Caco-2 (cell line): ENCODE data around the gene GTF3C1. TPM values are rescaled to one million over a fixed set of nuclear protein-coding genes. Genes with fewer than 3 reads are reported as not detected.

Experiments
- BruUV-seq: library from RNA; stranded (reverse); fragments of 400-500 nt; replicated peaks from 2 replicates; lab custom pipeline; 2021; lab: Mats Ljungman, UMichigan
- CTCF ChIA-PET: fragments of 300-600 bp; sonication (Branson Sonifier 250); formaldehyde crosslinking; loops from one replicate; lab custom pipeline; 2022; ENCODE audit warnings: antibody characterized with exemption; lab: Charles Lee
- POLR2A ChIA-PET: fragments of 300-600 bp; sonication (Branson Sonifier 250); formaldehyde crosslinking; loops from one replicate; lab custom pipeline; 2022; ENCODE audit warnings: antibody characterized with exemption; lab: Charles Lee
- DNase-seq, 2 experiments: peaks; one replicate each; pipeline versions ENCODE4 v3.0.0 to v3.0.0-alpha.2; 2020 to 2022
- H3K27me3 ChIP-seq: replicated peaks from 2 replicates; pipeline ENCODE4 v1.6.0; 2011; ENCODE audit warnings: low read length; ENCODE audit not compliant: control insufficient read depth, insufficient read depth
- H3K36me3 ChIP-seq: 2 replicates; pipeline ENCODE4 v1.5.1; 2011; ENCODE audit warnings: low read length; ENCODE audit not compliant: control insufficient read depth, insufficient read depth
- H3K4me1 ChIP-seq: fragments of 250-450 bp; sonication (Bioruptor Pico); 2 replicates; pipeline ENCODE4 v1.5.1; 2020; ENCODE audit warnings: mild to moderate bottlenecking
- H3K4me3 ChIP-seq: 2 replicates; pipeline ENCODE4 v1.5.1; 2011; ENCODE audit warnings: low read depth, mild to moderate bottlenecking, control low read depth, low read length
- H3K9me3 ChIP-seq: fragments of 250-450 bp; sonication (Bioruptor Pico); 2 replicates; pipeline ENCODE4 v1.5.1; 2020; ENCODE audit warnings: mild to moderate bottlenecking, moderate library complexity
- H3K27ac Mint-ChIP-seq: one replicate; pipeline ENCODE4 v1.8.0; 2022; ENCODE audit warnings: mixed read lengths; ENCODE audit not compliant: unreplicated experiment
- H3K27me3 Mint-ChIP-seq: one replicate; pipeline ENCODE4 v1.8.0; 2022; ENCODE audit warnings: mixed read lengths; ENCODE audit not compliant: insufficient read depth, unreplicated experiment
- H3K36me3 Mint-ChIP-seq: one replicate; pipeline ENCODE4 v1.8.0; 2022; ENCODE audit warnings: mild to moderate bottlenecking, mixed read lengths; ENCODE audit not compliant: insufficient read depth, unreplicated experiment
- H3K4me1 Mint-ChIP-seq: one replicate; pipeline ENCODE4 v1.8.0; 2022; ENCODE audit warnings: low read depth, mixed read lengths; ENCODE audit not compliant: unreplicated experiment
- H3K4me3 Mint-ChIP-seq: one replicate; pipeline ENCODE4 v1.8.0; 2022; ENCODE audit warnings: mild to moderate bottlenecking, moderate library complexity, mixed read lengths; ENCODE audit not compliant: unreplicated experiment
- H3K9me3 Mint-ChIP-seq: one replicate; pipeline ENCODE4 v1.8.0; 2022; ENCODE audit warnings: mixed read lengths; ENCODE audit not compliant: unreplicated experiment
- intact Hi-C: fragments of 100-400 bp; cut with micrococcal nuclease; formaldehyde crosslinking; loops from one replicate; pipeline ENCODE4 v1.10.0; 2022; ENCODE audit not compliant: unreplicated experiment
- total RNA-seq: library from RNA; stranded (reverse); gene quantifications from 2 replicates; pipeline ENCODE4 v1.2.3, GENCODE V29; 2022
- TF ChIP-seq, protein P1 (sequence below), 2 experiments: fragments of 200-600 bp in 1 of 2; IDR thresholded peaks; 1 replicate in 1 of 2; 2 replicates in 1 of 2; pipeline versions ENCODE4 v1.5.1 to v1.8.0; 2011 to 2022; ENCODE audit warnings: antibody characterized with exemption in 1 of 2, control low read depth in 1 of 2, inconsistent platforms in 1 of 2, low read depth in 1 of 2, low read length in 1 of 2, mild to moderate bottlenecking in 1 of 2, moderate library complexity in 1 of 2; ENCODE audit not compliant: insufficient read depth in 1 of 2, severe bottlenecking in 1 of 2, unreplicated experiment in 1 of 2

The GTF3C1 gene
- total RNA-seq, 1 experiment from 2014 or later: 67.7 TPM

- BruUV-seq: no TSS peak
- Histone ChIP-seq H3K27me3 (no peaks in the 10 kb centered on the region), H3K36me3 (no peaks in the 10 kb centered on the region; the same call in 1 of the 2 replicates), H3K4me3 (no peak overlapping the region), H3K4me1 (no peaks in the 10 kb centered on the region), H3K9me3 (no peaks in the 10 kb centered on the region)
- ChIA-PET POLR2A (no interaction called here), CTCF (no interaction called here)
- no peak overlapping the region for H3K27ac Mint-ChIP-seq
- no peaks in the 10 kb centered on the region for H3K4me1 Mint-ChIP-seq
- H3K36me3 Mint-ChIP-seq: peaks cover 30% of the 10 kb centered on the region
- intact Hi-C loops: no loop called here
- no peak overlapping the region for H3K4me3 Mint-ChIP-seq
- TF ChIP-seq, protein P1, sequence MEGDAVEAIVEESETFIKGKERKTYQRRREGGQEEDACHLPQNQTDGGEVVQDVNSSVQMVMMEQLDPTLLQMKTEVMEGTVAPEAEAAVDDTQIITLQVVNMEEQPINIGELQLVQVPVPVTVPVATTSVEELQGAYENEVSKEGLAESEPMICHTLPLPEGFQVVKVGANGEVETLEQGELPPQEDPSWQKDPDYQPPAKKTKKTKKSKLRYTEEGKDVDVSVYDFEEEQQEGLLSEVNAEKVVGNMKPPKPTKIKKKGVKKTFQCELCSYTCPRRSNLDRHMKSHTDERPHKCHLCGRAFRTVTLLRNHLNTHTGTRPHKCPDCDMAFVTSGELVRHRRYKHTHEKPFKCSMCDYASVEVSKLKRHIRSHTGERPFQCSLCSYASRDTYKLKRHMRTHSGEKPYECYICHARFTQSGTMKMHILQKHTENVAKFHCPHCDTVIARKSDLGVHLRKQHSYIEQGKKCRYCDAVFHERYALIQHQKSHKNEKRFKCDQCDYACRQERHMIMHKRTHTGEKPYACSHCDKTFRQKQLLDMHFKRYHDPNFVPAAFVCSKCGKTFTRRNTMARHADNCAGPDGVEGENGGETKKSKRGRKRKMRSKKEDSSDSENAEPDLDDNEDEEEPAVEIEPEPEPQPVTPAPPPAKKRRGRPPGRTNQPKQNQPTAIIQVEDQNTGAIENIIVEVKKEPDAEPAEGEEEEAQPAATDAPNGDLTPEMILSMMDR (IDR thresholded peaks at IDR 0.05; ENCODE audit: insufficient read depth in 1 of 2, low read depth in 1 of 2, low read length in 1 of 2, severe bottlenecking in 1 of 2, unreplicated experiment in 1 of 2): no peak
- no peak for DNase-seq
- no peaks in the 10 kb centered on the region for H3K9me3 Mint-ChIP-seq
- H3K27me3 Mint-ChIP-seq: no peaks in the 10 kb centered on the region
Observed at GRCh38 chr16:27520982-27521673, 28.6 kb downstream of the GTF3C1 start.

- H3K4me3 Mint-ChIP-seq: no peak overlapping the region
- peaks cover 35% of the 10 kb centered on the region for H3K36me3 Mint-ChIP-seq
- no peaks in the 10 kb centered on the region for H3K9me3 Mint-ChIP-seq
Observed at GRCh38 chr16:27518226-27518625, 31.5 kb downstream of the GTF3C1 start.

DNA sequence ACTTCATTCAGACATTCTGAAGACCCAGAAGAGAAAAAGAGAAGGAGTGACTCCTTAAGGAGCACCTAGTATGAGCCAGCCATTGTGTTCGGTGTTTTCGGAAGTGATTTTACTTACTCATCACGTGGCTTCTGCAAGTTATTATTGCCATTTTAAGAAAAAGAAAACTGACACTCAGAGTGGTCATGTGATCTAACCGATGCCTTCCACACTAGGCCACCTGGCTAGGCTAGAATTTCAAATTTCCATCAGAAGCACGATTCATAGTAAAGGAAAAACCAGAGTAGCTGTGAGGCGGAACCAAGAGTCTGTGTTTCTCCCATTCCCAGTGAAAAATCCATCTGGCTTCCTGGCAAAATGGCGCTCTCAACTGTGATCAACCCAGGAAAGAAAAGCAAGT, 32.0 kb downstream of the GTF3C1 start:
- Mint-ChIP-seq H3K9me3 (no peaks in the 10 kb centered on the region), H3K4me3 (no peak overlapping the region), H3K27ac (no peak overlapping the region), H3K27me3 (no peaks in the 10 kb centered on the region), H3K4me1 (no peaks in the 10 kb centered on the region), H3K36me3 (peaks cover 32% of the 10 kb centered on the region)
- H3K36me3 ChIP-seq: no peaks in the 10 kb centered on the region; the same call in 1 of the 2 replicates
- no peaks in the 10 kb centered on the region for H3K9me3 ChIP-seq
- ChIA-PET POLR2A (no interaction called here), CTCF (no interaction called here)
- no TSS peak for BruUV-seq
- no peak overlapping the region for H3K4me3 ChIP-seq
- H3K27me3 ChIP-seq: no peaks in the 10 kb centered on the region
- TF ChIP-seq, protein P1 (IDR thresholded peaks at IDR 0.05; ENCODE audit: insufficient read depth in 1 of 2, low read depth in 1 of 2, low read length in 1 of 2, severe bottlenecking in 1 of 2, unreplicated experiment in 1 of 2): no peak
- no peaks in the 10 kb centered on the region for H3K4me1 ChIP-seq
- no peak for DNase-seq
- intact Hi-C loops: no loop called here

More at GRCh38 chr16:27518226-27518625, 31.5 kb downstream of the GTF3C1 start:
- POLR2A ChIA-PET: no interaction called here
- DNase-seq: no peak
- no peak overlapping the region for H3K4me3 ChIP-seq
- no TSS peak for BruUV-seq
- Mint-ChIP-seq H3K27ac (no peak overlapping the region), H3K4me1 (no peaks in the 10 kb centered on the region), H3K27me3 (no peaks in the 10 kb centered on the region)
- H3K27me3 ChIP-seq: no peaks in the 10 kb centered on the region
- no peaks in the 10 kb centered on the region; the same call in 1 of the 2 replicates for H3K36me3 ChIP-seq
- TF ChIP-seq, protein P1 (IDR thresholded peaks at IDR 0.05; ENCODE audit: insufficient read depth in 1 of 2, low read depth in 1 of 2, low read length in 1 of 2, severe bottlenecking in 1 of 2, unreplicated experiment in 1 of 2): no peak
- intact Hi-C loops: no loop called here
- CTCF ChIA-PET: no interaction called here
- no peaks in the 10 kb centered on the region for H3K4me1 ChIP-seq
- H3K9me3 ChIP-seq: no peaks in the 10 kb centered on the region
